SK-N-SH (cell line): ENCODE results near the gene RUVBL2. TPM values are rescaled to one million over a fixed set of nuclear protein-coding genes. Genes with fewer than 3 reads are reported as not detected.

Experiments used
- CTCF ChIA-PET: fragments of 300-600, 350-600 bp; formaldehyde crosslinking; extraction: SDS; loops from one replicate; lab custom pipeline; 2021; lab: Yijun Ruan, JAX
- POLR2A ChIA-PET: fragments of 350-600 bp; sonication (Branson Sonifier 250); formaldehyde crosslinking; extraction: SDS; loops from one replicate; lab custom pipeline; 2020; ENCODE audit warnings: antibody characterized with exemption, inconsistent platforms; lab: Yijun Ruan, JAX
- DNase-seq: peaks from one replicate; pipeline ENCODE4 v3.0.0; 2012
- H2AFZ ChIP-seq: fragments of 200-600 bp; sonication (generic); 2 replicates; pipeline ENCODE4 v1.8.1; 2016; ENCODE audit warnings: antibody characterized with exemption, mild to moderate bottlenecking, low read depth
- H3F3A ChIP-seq: fragments of 200-600 bp; sonication (generic); replicated peaks from 2 replicates; pipeline ENCODE3; 2016; ENCODE audit warnings: antibody characterized with exemption, mild to moderate bottlenecking; ENCODE audit not compliant: insufficient read depth
- H3K27ac ChIP-seq, 2 experiments: fragments of 200-500 bp in 1 of 2; fragments of 200-600 bp in 1 of 2; sonication (Bioruptor generic) in 1 of 2; sonication (generic), shearing (Covaris generic) in 1 of 2; 2 replicates each; pipeline versions ENCODE4 v1.5.1 to v1.6.1; 2014 to 2016; ENCODE audit warnings: low read depth in 2 of 2, inconsistent platforms in 1 of 2, low read length in 1 of 2, mild to moderate bottlenecking in 1 of 2, mixed read lengths in 1 of 2
- H3K27me3 ChIP-seq: fragments of 200-600 bp; sonication (generic), shearing (Covaris generic); 2 replicates; pipeline ENCODE4 v1.6.1; 2016; ENCODE audit warnings: mixed run types; ENCODE audit not compliant: insufficient read depth
- H3K36me3 ChIP-seq, 2 experiments: fragments of 200-500 bp in 1 of 2; fragments of 200-600 bp in 1 of 2; sonication (Bioruptor generic) in 1 of 2; sonication (generic) in 1 of 2; replicated peaks in 1 of 2; 2 replicates each; pipeline versions ENCODE3 to v1.5.1; 2014 to 2016; ENCODE audit warnings: low read length in 1 of 2, mild to moderate bottlenecking in 1 of 2; ENCODE audit not compliant: insufficient read depth in 2 of 2, control insufficient read depth in 1 of 2
- H3K4me1 ChIP-seq, 2 experiments: fragments of 200-500 bp in 1 of 2; fragments of 200-600 bp in 1 of 2; sonication (Bioruptor generic) in 1 of 2; sonication (generic), shearing (Covaris generic) in 1 of 2; 2 replicates each; pipeline versions ENCODE4 v1.5.1 to v1.6.1; 2014 to 2016; ENCODE audit warnings: low read depth in 1 of 2, low read length in 1 of 2, mixed run types in 1 of 2; ENCODE audit not compliant: insufficient read depth in 2 of 2, control insufficient read depth in 1 of 2
- H3K4me2 ChIP-seq: fragments of 200-600 bp; sonication (generic), shearing (Covaris generic); 2 replicates; pipeline ENCODE4 v1.6.1; 2017; ENCODE audit warnings: mixed run types
- H3K4me3 ChIP-seq, 2 experiments: fragments of 200-500 bp in 1 of 2; fragments of 200-600 bp in 1 of 2; sonication (Bioruptor generic) in 1 of 2; sonication (generic), shearing (Covaris generic) in 1 of 2; 2 replicates each; pipeline versions ENCODE4 v1.5.1 to v1.8.1; 2014 to 2016; ENCODE audit warnings: low read depth in 2 of 2, inconsistent platforms in 1 of 2, low read length in 1 of 2, mild to moderate bottlenecking in 1 of 2, mixed read lengths in 1 of 2, moderate library complexity in 1 of 2
- H3K79me2 ChIP-seq: fragments of 200-600 bp; sonication (generic); 2 replicates; pipeline ENCODE4 v1.8.1; 2017; ENCODE audit warnings: mild to moderate bottlenecking; ENCODE audit not compliant: insufficient read depth
- H3K9ac ChIP-seq: fragments of 200-600 bp; sonication (generic); 2 replicates; pipeline ENCODE4 v1.6.1; 2017; ENCODE audit warnings: mixed run types
- H3K9me2 ChIP-seq: fragments of 200-600 bp; sonication (generic); 2 replicates; pipeline ENCODE4 v1.6.1; 2017; ENCODE audit warnings: mixed run types
- H3K9me3 ChIP-seq: fragments of 200-600 bp; sonication (generic); 2 replicates; pipeline ENCODE4 v1.6.1; 2017; ENCODE audit warnings: mixed run types, mild to moderate bottlenecking, moderate library complexity
- H4K20me1 ChIP-seq: fragments of 200-600 bp; sonication (generic); 2 replicates; pipeline ENCODE4 v1.6.1; 2017; ENCODE audit warnings: mild to moderate bottlenecking, mixed run types; ENCODE audit not compliant: insufficient read depth
- FOXM1 ChIP-seq: IDR thresholded peaks from 2 replicates; pipeline ENCODE4 v1.4.0; 2012; ENCODE audit warnings: low read depth, mild to moderate bottlenecking
- GABPA ChIP-seq: IDR thresholded peaks from 2 replicates; pipeline ENCODE4 v1.4.0; 2012; ENCODE audit warnings: low read depth, mild to moderate bottlenecking
- JUND ChIP-seq: IDR thresholded peaks from 2 replicates; pipeline ENCODE4 v1.4.0; 2012
- MEF2A ChIP-seq: IDR thresholded peaks from 2 replicates; pipeline ENCODE4 v1.4.0; 2012; ENCODE audit warnings: low read depth, borderline replicate concordance
- NFIC ChIP-seq: IDR thresholded peaks from 2 replicates; pipeline ENCODE4 v1.4.0; 2012; ENCODE audit warnings: borderline replicate concordance
- NRF1 ChIP-seq: IDR thresholded peaks from 2 replicates; pipeline ENCODE4 v1.6.1; 2012; ENCODE audit warnings: low read depth, mild to moderate bottlenecking, low read length
- POLR2AphosphoS5 ChIP-seq: IDR thresholded peaks from 2 replicates; pipeline ENCODE4 v1.6.1; 2012; ENCODE audit warnings: low read depth, low read length
- RAD21 ChIP-seq: IDR thresholded peaks from 2 replicates; pipeline ENCODE4 v1.6.1; 2012; ENCODE audit warnings: mild to moderate bottlenecking, low read length
- RFX5 ChIP-seq: IDR thresholded peaks from 2 replicates; pipeline ENCODE4 v1.6.1; 2012; ENCODE audit warnings: mild to moderate bottlenecking, improper control_type of control experiment, low read length
- TAF1 ChIP-seq: IDR thresholded peaks from 2 replicates; pipeline ENCODE4 v1.6.1; 2012; ENCODE audit warnings: low read depth, mild to moderate bottlenecking, low read length, moderate library complexity, borderline replicate concordance
- WGBS: methylation state at CpG from one replicate; pipeline ENCODE4 v1.1.6; 2017; ENCODE audit warnings: low lambda C conversion rate; 5-methylcytosine and 5-hydroxymethylcytosine counted together
- polyA plus RNA-seq, 3 experiments: library from polyadenylated mRNA; depleted of rRNA; stranded (reverse); fragments of >200 nt; gene quantifications; 2 replicates each; pipeline ENCODE4 v1.2.3, GENCODE V29; 2012
- TF ChIP-seq, protein P1 (sequence below): IDR thresholded peaks from 2 replicates; pipeline ENCODE4 v1.4.0; 2012; ENCODE audit warnings: low read depth
- TF ChIP-seq, protein P2 (sequence below): IDR thresholded peaks from 2 replicates; pipeline ENCODE4 v1.4.0; 2012; ENCODE audit warnings: low read depth, borderline replicate concordance
- TF ChIP-seq, protein P3 (sequence below): IDR thresholded peaks from 2 replicates; pipeline ENCODE4 v1.6.1; 2012; ENCODE audit warnings: mild to moderate bottlenecking, low read depth, low read length, moderate library complexity
- TF ChIP-seq, protein P4 (sequence below): IDR thresholded peaks from 2 replicates; pipeline ENCODE4; 2012

The RUVBL2 gene
- polyA plus RNA-seq, 1 of the 3 experiments (the other 2 are of a cell fraction): 459 TPM

DNA sequence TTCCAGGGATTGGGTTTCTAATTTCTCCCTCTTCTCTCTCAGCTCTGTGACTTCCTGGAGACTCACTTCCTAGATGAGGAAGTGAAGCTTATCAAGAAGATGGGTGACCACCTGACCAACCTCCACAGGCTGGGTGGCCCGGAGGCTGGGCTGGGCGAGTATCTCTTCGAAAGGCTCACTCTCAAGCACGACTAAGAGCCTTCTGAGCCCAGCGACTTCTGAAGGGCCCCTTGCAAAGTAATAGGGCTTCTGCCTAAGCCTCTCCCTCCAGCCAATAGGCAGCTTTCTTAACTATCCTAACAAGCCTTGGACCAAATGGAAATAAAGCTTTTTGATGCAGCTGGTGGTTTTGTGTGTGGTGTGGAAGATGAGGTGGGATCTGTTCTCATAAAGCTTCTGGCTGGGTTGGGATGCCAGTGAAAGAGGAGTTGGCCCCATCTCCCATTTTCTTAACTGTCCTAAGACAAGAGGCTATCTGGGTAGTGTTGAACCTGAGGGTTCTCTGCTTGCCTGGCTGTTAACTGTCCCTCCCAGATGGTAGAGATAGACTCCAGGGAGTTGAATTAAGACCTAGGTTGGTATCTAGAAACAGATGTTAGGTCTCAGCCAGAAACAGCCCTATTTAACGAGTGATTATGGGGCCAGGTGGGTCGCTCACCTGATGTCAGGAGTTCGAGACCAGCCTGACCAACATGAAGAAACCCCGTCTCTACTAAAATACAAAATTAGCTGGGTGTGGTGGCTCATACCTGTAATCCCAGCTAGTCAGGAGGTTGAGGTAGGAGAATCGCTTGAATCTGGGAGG is 26.9 kb upstream of the RUVBL2 start:
- DNase-seq: no peak
- H3K79me2 ChIP-seq: peaks cover 19% of the 10 kb centered on the region
- POLR2A ChIA-PET: interaction anchor here (0.8 kb wide), 1 partner anchor 10 kb away, joined by 3 read pairs; no protein-coding TSS in a partner anchor
- H3K36me3 ChIP-seq: peaks cover 13 to 34% of the 10 kb centered on the region in 2 experiments
- peak overlapping the region; percentile 92 for H3K9ac ChIP-seq
- H3K9me2 ChIP-seq: no peaks in the 10 kb centered on the region
- no peaks in the 10 kb centered on the region for H3K9me3 ChIP-seq
- peaks cover 18% of the 10 kb centered on the region for H4K20me1 ChIP-seq
- peaks cover 50% of the 10 kb centered on the region for H3F3A ChIP-seq
- no peak overlapping the region for H2AFZ ChIP-seq
- no peaks in the 10 kb centered on the region for H3K27me3 ChIP-seq
- CTCF ChIA-PET: interaction anchor here (0.6 to 3.9 kb wide), 8 partner anchors 26 to 213 kb away, joined by 3 to 12 read pairs (median 6); partner anchors contain the start of genes GYS1, HSD17B14 and RUVBL2
- H3K27ac ChIP-seq: peak overlapping the region in 1 of 2 experiments; percentile 8; a peak in 1 of 4 replicates
- peak overlapping the region; percentile 98 for H3K4me2 ChIP-seq
- TF ChIP-seq, protein P1, sequence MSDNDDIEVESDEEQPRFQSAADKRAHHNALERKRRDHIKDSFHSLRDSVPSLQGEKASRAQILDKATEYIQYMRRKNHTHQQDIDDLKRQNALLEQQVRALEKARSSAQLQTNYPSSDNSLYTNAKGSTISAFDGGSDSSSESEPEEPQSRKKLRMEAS: no peak
- TF ChIP-seq RAD21 (no peak), GABPA (no peak)
- TF ChIP-seq, protein P2, sequence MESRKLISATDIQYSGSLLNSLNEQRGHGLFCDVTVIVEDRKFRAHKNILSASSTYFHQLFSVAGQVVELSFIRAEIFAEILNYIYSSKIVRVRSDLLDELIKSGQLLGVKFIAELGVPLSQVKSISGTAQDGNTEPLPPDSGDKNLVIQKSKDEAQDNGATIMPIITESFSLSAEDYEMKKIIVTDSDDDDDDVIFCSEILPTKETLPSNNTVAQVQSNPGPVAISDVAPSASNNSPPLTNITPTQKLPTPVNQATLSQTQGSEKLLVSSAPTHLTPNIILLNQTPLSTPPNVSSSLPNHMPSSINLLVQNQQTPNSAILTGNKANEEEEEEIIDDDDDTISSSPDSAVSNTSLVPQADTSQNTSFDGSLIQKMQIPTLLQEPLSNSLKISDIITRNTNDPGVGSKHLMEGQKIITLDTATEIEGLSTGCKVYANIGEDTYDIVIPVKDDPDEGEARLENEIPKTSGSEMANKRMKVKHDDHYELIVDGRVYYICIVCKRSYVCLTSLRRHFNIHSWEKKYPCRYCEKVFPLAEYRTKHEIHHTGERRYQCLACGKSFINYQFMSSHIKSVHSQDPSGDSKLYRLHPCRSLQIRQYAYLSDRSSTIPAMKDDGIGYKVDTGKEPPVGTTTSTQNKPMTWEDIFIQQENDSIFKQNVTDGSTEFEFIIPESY: 0 out of 2 replicates have a peak, but pooled peaks have one; percentile 2
- TF ChIP-seq, all 33 proteins: peak for 1
- 67% methylated on average over 10 of the region's 10 CpGs for WGBS
- peaks cover 17 to 26% of the 10 kb centered on the region in 2 experiments; a peak in 3 of 4 replicates for H3K4me1 ChIP-seq
- peak overlapping the region; percentile 68 to 74 for H3K4me3 ChIP-seq

DNA sequence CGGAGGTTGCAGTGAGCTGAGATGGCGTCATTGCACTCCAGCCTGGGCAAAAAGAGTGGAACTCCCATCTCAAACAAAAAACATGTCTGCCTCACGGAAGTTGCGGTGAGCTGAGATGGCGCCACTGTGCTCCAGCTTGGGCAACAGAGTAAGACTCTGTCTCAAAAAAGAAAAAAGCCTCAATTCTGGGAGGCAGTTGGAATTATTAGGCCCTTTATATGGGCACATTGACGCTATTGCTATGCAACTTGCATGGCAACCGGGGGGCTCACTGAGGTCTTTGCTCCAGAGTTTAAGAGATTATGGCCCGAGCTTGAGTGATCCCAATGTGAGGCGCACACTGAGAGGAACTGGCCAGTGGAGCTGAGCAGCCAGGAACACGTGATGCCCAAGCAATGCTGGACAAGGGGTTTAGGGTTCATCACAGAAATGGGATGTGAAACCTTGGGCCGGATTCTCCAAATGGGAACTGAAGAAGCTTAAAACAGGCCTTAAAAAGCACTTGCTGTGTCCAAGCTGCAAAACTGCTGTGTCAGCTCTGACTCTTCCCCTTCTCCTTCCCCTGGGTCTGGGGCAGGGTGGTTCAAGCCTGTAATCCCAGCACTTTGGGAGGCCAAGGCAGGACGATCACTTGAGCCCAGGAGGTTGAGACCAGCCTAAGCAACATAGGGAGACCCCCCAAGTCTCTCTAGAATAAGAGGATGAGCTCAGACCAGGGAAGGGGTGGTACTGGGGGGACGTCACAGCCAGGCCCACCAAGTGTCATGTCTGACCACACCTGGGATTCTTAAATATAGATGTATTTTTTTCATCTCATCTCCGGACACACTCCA is 26.1 kb upstream of the RUVBL2 start:
- Histone ChIP-seq H2AFZ (no peak overlapping the region), H3K4me2 (peak overlapping the region; percentile 98), H4K20me1 (peaks cover 18% of the 10 kb centered on the region), H3K36me3 (peaks cover 13 to 34% of the 10 kb centered on the region in 2 experiments), H3K27ac (peak overlapping the region in 1 of 2 experiments; percentile 8; a peak in 1 of 4 replicates), H3K4me1 (peaks cover 17 to 26% of the 10 kb centered on the region in 2 experiments; a peak in 3 of 4 replicates), H3K4me3 (no peak overlapping the region), H3K9me3 (no peaks in the 10 kb centered on the region), H3K9ac (no peak overlapping the region), H3K9me2 (no peaks in the 10 kb centered on the region), H3F3A (peaks cover 49% of the 10 kb centered on the region), H3K79me2 (peaks cover 19% of the 10 kb centered on the region), H3K27me3 (no peaks in the 10 kb centered on the region)
- no peak for DNase-seq
- TF ChIP-seq TAF1: no peak
- TF ChIP-seq, protein P3, sequence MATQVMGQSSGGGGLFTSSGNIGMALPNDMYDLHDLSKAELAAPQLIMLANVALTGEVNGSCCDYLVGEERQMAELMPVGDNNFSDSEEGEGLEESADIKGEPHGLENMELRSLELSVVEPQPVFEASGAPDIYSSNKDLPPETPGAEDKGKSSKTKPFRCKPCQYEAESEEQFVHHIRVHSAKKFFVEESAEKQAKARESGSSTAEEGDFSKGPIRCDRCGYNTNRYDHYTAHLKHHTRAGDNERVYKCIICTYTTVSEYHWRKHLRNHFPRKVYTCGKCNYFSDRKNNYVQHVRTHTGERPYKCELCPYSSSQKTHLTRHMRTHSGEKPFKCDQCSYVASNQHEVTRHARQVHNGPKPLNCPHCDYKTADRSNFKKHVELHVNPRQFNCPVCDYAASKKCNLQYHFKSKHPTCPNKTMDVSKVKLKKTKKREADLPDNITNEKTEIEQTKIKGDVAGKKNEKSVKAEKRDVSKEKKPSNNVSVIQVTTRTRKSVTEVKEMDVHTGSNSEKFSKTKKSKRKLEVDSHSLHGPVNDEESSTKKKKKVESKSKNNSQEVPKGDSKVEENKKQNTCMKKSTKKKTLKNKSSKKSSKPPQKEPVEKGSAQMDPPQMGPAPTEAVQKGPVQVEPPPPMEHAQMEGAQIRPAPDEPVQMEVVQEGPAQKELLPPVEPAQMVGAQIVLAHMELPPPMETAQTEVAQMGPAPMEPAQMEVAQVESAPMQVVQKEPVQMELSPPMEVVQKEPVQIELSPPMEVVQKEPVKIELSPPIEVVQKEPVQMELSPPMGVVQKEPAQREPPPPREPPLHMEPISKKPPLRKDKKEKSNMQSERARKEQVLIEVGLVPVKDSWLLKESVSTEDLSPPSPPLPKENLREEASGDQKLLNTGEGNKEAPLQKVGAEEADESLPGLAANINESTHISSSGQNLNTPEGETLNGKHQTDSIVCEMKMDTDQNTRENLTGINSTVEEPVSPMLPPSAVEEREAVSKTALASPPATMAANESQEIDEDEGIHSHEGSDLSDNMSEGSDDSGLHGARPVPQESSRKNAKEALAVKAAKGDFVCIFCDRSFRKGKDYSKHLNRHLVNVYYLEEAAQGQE: no peak
- no peak for TF ChIP-seq FOXM1
- peak; percentile 72; the same call in 1 of the 2 replicates for TF ChIP-seq POLR2AphosphoS5
- no peak for TF ChIP-seq RFX5
- TF ChIP-seq, protein P4, sequence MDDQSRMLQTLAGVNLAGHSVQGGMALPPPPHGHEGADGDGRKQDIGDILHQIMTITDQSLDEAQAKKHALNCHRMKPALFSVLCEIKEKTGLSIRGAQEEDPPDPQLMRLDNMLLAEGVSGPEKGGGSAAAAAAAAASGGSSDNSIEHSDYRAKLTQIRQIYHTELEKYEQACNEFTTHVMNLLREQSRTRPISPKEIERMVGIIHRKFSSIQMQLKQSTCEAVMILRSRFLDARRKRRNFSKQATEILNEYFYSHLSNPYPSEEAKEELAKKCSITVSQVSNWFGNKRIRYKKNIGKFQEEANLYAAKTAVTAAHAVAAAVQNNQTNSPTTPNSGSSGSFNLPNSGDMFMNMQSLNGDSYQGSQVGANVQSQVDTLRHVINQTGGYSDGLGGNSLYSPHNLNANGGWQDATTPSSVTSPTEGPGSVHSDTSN: peak; percentile 30; the same call in 1 of the 2 replicates
- TF ChIP-seq NRF1: no peak
- no peak for TF ChIP-seq MEF2A
- TF ChIP-seq NFIC: no peak
- TF ChIP-seq GABPA: no peak
- TF ChIP-seq JUND: no peak; the same call in 1 of the 2 replicates
- ChIA-PET CTCF (interaction anchor here (0.8 to 3.9 kb wide), 5 partner anchors 9 to 180 kb away, joined by 3 to 12 read pairs (median 6); partner anchors contain the start of genes GYS1 and RUVBL2), POLR2A (interaction anchor here (0.9 kb wide), 1 partner anchor 14 kb away, joined by 3 read pairs; no protein-coding TSS in a partner anchor)
- 72% methylated on average over 14 of the region's 14 CpGs for WGBS
